OCI-LY1 (cell line): ENCODE results near the gene KLHL40.

Source experiments
- CTCF ChIP-seq: fragments of 200-600 bp; sonication (generic), shearing (Covaris generic); IDR thresholded peaks from 2 replicates; pipeline ENCODE4 v1.5.1; 2017; ENCODE audit warnings: mild to moderate bottlenecking, antibody characterized with exemption, low read length, moderate library complexity, mixed read lengths
- EZH2 ChIP-seq: fragments of 200-600 bp; sonication (generic), shearing (Covaris generic); IDR thresholded peaks from 2 replicates; pipeline ENCODE4 v1.8.0; 2017; ENCODE audit warnings: borderline replicate concordance, mixed run types, mild to moderate bottlenecking, antibody characterized with exemption, low read length, moderate library complexity, mixed read lengths

- no peak for TF ChIP-seq CTCF
- no peak for TF ChIP-seq EZH2
Observed at GRCh38 chr3:42686832-42687650, 1.7 kb downstream of the KLHL40 start.
